ENCODE results near the gene SNTA1. TPM values are rescaled to one million over a fixed set of nuclear protein-coding genes. Genes with fewer than 3 reads are reported as not detected.

The SNTA1 gene
- total and polyA plus RNA-seq, 8 donors, result 6.1 to 12.7 (median 10.2) TPM

Other genes starting within 250 kb of the SNTA1 start
- not detected for gene BPIFA3, start 226.4 kb downstream of the SNTA1 start, total RNA-seq
- gene BPIFA3, start 226.4 kb downstream of the SNTA1 start, polyA plus RNA-seq (ENCODE audit: insufficient read length in 6 of 6), result not detected
- 1 to 10 TPM in 1 of 2 donors, not detected in 1; 9.2 TPM for gene BPIFA1, start 207.8 kb downstream of the SNTA1 start, total RNA-seq
- gene BPIFA1, start 207.8 kb downstream of the SNTA1 start, polyA plus RNA-seq (ENCODE audit: insufficient read length in 6 of 6), result not detected
- 100 to 1,000 TPM in 1 of 2 donors, under 1 TPM in 1; 0.23 to 121 TPM for gene BPIFB1, start 160.5 kb downstream of the SNTA1 start, total RNA-seq
- gene BPIFB1, start 160.5 kb downstream of the SNTA1 start, polyA plus RNA-seq (ENCODE audit: insufficient read length in 6 of 6), result under 1 TPM in 2 of 6 donors, not detected in 4; 0.11 to 0.15 TPM
- 10 to 100 TPM; 20.9 to 21.0 TPM for gene CDK5RAP1, start 42.2 kb downstream of the SNTA1 start, total RNA-seq
- gene CDK5RAP1, start 42.2 kb downstream of the SNTA1 start, polyA plus RNA-seq (ENCODE audit: insufficient read length in 6 of 6), result 10 to 100 TPM; 33.6 to 44.3 (median 37.3) TPM
- gene CBFA2T2, start 46.3 kb upstream of the SNTA1 start, total RNA-seq, result 10 to 100 TPM; 11.9 to 14.5 TPM
- 10 to 100 TPM; 40.3 to 54.4 (median 47.0) TPM for gene CBFA2T2, start 46.3 kb upstream of the SNTA1 start, polyA plus RNA-seq (ENCODE audit: insufficient read length in 6 of 6)
- gene C20orf144, start 218.6 kb upstream of the SNTA1 start, total RNA-seq, result under 1 TPM in 1 of 2 donors, not detected in 1; 0.24 TPM
- under 1 TPM; 0.26 to 0.78 (median 0.39) TPM for gene C20orf144, start 218.6 kb upstream of the SNTA1 start, polyA plus RNA-seq (ENCODE audit: insufficient read length in 6 of 6)
- gene ACTL10, start 223.2 kb upstream of the SNTA1 start, total RNA-seq, result 1 to 10 TPM; 1.2 to 2.3 TPM
- under 1 TPM; 0.30 to 0.79 (median 0.48) TPM for gene ACTL10, start 223.2 kb upstream of the SNTA1 start, polyA plus RNA-seq (ENCODE audit: insufficient read length in 6 of 6)
- 10 to 100 TPM; 53.7 to 72.9 TPM for gene NECAB3, start 230.7 kb upstream of the SNTA1 start, total RNA-seq
- 10 to 100 TPM; 22.3 to 34.5 (median 30.7) TPM for gene NECAB3, start 230.7 kb upstream of the SNTA1 start, polyA plus RNA-seq (ENCODE audit: insufficient read length in 6 of 6)
- gene E2F1, start 242.6 kb upstream of the SNTA1 start, total RNA-seq, result 10 to 100 TPM; 14.2 to 23.6 TPM
- gene E2F1, start 242.6 kb upstream of the SNTA1 start, polyA plus RNA-seq (ENCODE audit: insufficient read length in 6 of 6), result 10 to 100 TPM; 12.2 to 18.0 (median 16.4) TPM

Data from left lung (tissue), 8 donors.